Suprapubic skin (tissue), 4 donors: ENCODE measurements around the gene ADISSP. TPM values are rescaled to one million over a fixed set of nuclear protein-coding genes. Genes with fewer than 3 reads are reported as not detected.

Experiments used
- DNase-seq, 2 donors: peaks; one replicate each; pipeline ENCODE4 v3.0.0-alpha.2; 2019; ENCODE audit warnings: low spot score in 2 of 2
- H3K27ac ChIP-seq: fragments of 200-600 bp; sonication (generic); one replicate; pipeline ENCODE4 v1.5.1; 2019
- H3K27me3 ChIP-seq: fragments of 200-600 bp; sonication (generic); one replicate; pipeline ENCODE4 v1.5.1; 2019
- H3K36me3 ChIP-seq: fragments of 200-600 bp; sonication (generic); one replicate; pipeline ENCODE4 v1.5.1; 2019
- H3K4me1 ChIP-seq: fragments of 200-600 bp; sonication (generic); one replicate; pipeline ENCODE4 v1.5.1; 2019
- H3K4me3 ChIP-seq: fragments of 200-600 bp; sonication (generic); one replicate; pipeline ENCODE4 v1.5.1; 2019; ENCODE audit warnings: mild to moderate bottlenecking
- H3K9me3 ChIP-seq: fragments of 200-600 bp; sonication (generic); one replicate; pipeline ENCODE4 v1.5.1; 2019
- CTCF ChIP-seq, 2 donors: fragments of 200-600 bp in 1 of 2; fragments of 450-650 bp in 1 of 2; sonication (generic) in 1 of 2; IDR thresholded peaks; one replicate each; pipeline ENCODE4 v1.5.1; 2016 to 2019; ENCODE audit warnings: antibody characterized with exemption in 2 of 2, mild to moderate bottlenecking in 1 of 2, moderate library complexity in 1 of 2
- EP300 ChIP-seq: sonication (generic); formaldehyde crosslinking; IDR thresholded peaks from one replicate; pipeline ENCODE4 v1.6.1; 2017; ENCODE audit warnings: antibody characterized with exemption
- POLR2A ChIP-seq, 2 donors: fragments of 450-650 bp; IDR thresholded peaks; one replicate each; pipeline ENCODE4 v1.6.1; 2017; ENCODE audit warnings: antibody characterized with exemption in 2 of 2, mild to moderate bottlenecking in 2 of 2, moderate library complexity in 2 of 2
- POLR2AphosphoS5 ChIP-seq, 3 donors: sonication (generic); formaldehyde crosslinking; IDR thresholded peaks; one replicate each; pipeline ENCODE4 v1.6.1; 2017; ENCODE audit warnings: antibody characterized with exemption in 3 of 3
- WGBS: methylation state at CpG from one replicate; pipeline ENCODE4 v1.1.5; 2018; 5-methylcytosine and 5-hydroxymethylcytosine counted together
- total RNA-seq, 4 donors: library from RNA; depleted of rRNA; stranded (reverse); fragments of >200 nt; gene quantifications; one replicate each; pipeline ENCODE4 v1.1.0, GENCODE V29; 2016

ADISSP gene
- total RNA-seq, 4 donors from 2014 or later: 8.4 to 20.3 (median 18.9) TPM

GRCh38 chr20:3739054-3739925 lies 28.3 kb downstream of the ADISSP start:
- no peaks in the 10 kb centered on the region for H3K36me3 ChIP-seq
- no peak for TF ChIP-seq CTCF (IDR thresholded peaks at IDR 0.05)
- TF ChIP-seq POLR2AphosphoS5 (IDR thresholded peaks at IDR 0.05): no peak
- TF ChIP-seq POLR2A (IDR thresholded peaks at IDR 0.05): no peak
- no peak for TF ChIP-seq EP300
- H3K27ac ChIP-seq: peak overlapping the region; percentile 28
- no peaks in the 10 kb centered on the region for H3K27me3 ChIP-seq
- peaks cover 1% of the 10 kb centered on the region for H3K4me1 ChIP-seq
- no peak overlapping the region for H3K4me3 ChIP-seq
- no peak for DNase-seq
- H3K9me3 ChIP-seq: no peaks in the 10 kb centered on the region
- 72% methylated on average over 15 of the region's 19 CpGs for WGBS

- H3K4me1 ChIP-seq: peaks cover 8% of the 10 kb centered on the region
- WGBS: 66% methylated on average over 9 of the region's 11 CpGs
These were observed 29.2 kb downstream of the ADISSP start for GRCh38 chr20:3738111-3739053.

GRCh38 chr20:3735768-3736167 lies 31.8 kb downstream of the ADISSP start:
- DNase-seq: no peak
- 68% methylated on average over 4 of the region's 4 CpGs for WGBS

More at GRCh38 chr20:3738111-3739053, 29.2 kb downstream of the ADISSP start:
- Histone ChIP-seq H3K9me3 (no peaks in the 10 kb centered on the region), H3K36me3 (no peaks in the 10 kb centered on the region), H3K4me3 (no peak overlapping the region), H3K27me3 (no peaks in the 10 kb centered on the region), H3K27ac (no peak overlapping the region)
- TF ChIP-seq POLR2AphosphoS5 (IDR thresholded peaks at IDR 0.05) (no peak), POLR2A (IDR thresholded peaks at IDR 0.05) (no peak), CTCF (IDR thresholded peaks at IDR 0.05) (no peak), EP300 (no peak)
- no peak for DNase-seq

GRCh38 chr20:3734111-3734843 lies 33.3 kb downstream of the ADISSP start:
- whole genome bisulfite sequencing: 54% methylated on average over 12 of the region's 12 CpGs
- no peak for TF ChIP-seq CTCF (IDR thresholded peaks at IDR 0.05)
- no peaks in the 10 kb centered on the region for H3K9me3 ChIP-seq
- peak overlapping the region; percentile 50 for H3K4me3 ChIP-seq
- no peaks in the 10 kb centered on the region for H3K36me3 ChIP-seq
- no peaks in the 10 kb centered on the region for H3K27me3 ChIP-seq
- DNase-seq: no peak
- H3K4me1 ChIP-seq: peaks cover 11% of the 10 kb centered on the region
- peak overlapping the region; percentile 21 for H3K27ac ChIP-seq

More at GRCh38 chr20:3735768-3736167, 31.8 kb downstream of the ADISSP start:
- Histone ChIP-seq H3K9me3 (no peaks in the 10 kb centered on the region), H3K4me3 (no peak overlapping the region), H3K36me3 (no peaks in the 10 kb centered on the region), H3K27me3 (no peaks in the 10 kb centered on the region), H3K4me1 (peaks cover 11% of the 10 kb centered on the region), H3K27ac (no peak overlapping the region)
- no peak for TF ChIP-seq CTCF (IDR thresholded peaks at IDR 0.05)
- no peak for TF ChIP-seq POLR2A (IDR thresholded peaks at IDR 0.05)
- no peak for TF ChIP-seq EP300
- TF ChIP-seq POLR2AphosphoS5 (IDR thresholded peaks at IDR 0.05): no peak
